Neural crest cell (in vitro differentiated cells): ENCODE data around the gene MGST2. TPM values are rescaled to one million over a fixed set of nuclear protein-coding genes. Genes with fewer than 3 reads are reported as not detected.

Experiments used
- DNase-seq: peaks from one replicate; pipeline ENCODE4 v3.0.0; 2021; ENCODE audit warnings: low read depth, mixed read lengths, low spot score
- H3K27ac Mint-ChIP-seq: one replicate; pipeline ENCODE4 v1.8.0; 2021; ENCODE audit warnings: mild to moderate bottlenecking, mixed read lengths; ENCODE audit not compliant: unreplicated experiment
- H3K27me3 Mint-ChIP-seq: 2 replicates; pipeline ENCODE4 v1.8.0; 2021; ENCODE audit warnings: low read depth, mild to moderate bottlenecking, mixed read lengths
- H3K36me3 Mint-ChIP-seq: 2 replicates; pipeline ENCODE4 v1.8.0; 2021; ENCODE audit warnings: low read depth, mild to moderate bottlenecking, mixed read lengths
- H3K4me1 Mint-ChIP-seq: 2 replicates; pipeline ENCODE4 v1.8.0; 2021; ENCODE audit warnings: mixed read lengths
- H3K4me3 Mint-ChIP-seq: one replicate; pipeline ENCODE4 v1.8.0; 2021; ENCODE audit warnings: mild to moderate bottlenecking, mixed read lengths
- H3K9me3 Mint-ChIP-seq: 2 replicates; pipeline ENCODE4 v1.8.0; 2021; ENCODE audit warnings: mixed read lengths
- long read RNA-seq: library from polyadenylated mRNA; unstranded; transcript quantifications from one replicate; pipeline ENCODE4 v2.0.0, GENCODE V29; 2020
- total RNA-seq: library from RNA; stranded (reverse); gene quantifications from 2 replicates; pipeline ENCODE4 v1.2.1, GENCODE V29; 2021
- TF ChIP-seq, protein P1 (sequence below): fragments of 200-600 bp; sonication (generic); conservative IDR thresholded peaks from 2 replicates; pipeline ENCODE4 v1.5.0; 2021; ENCODE audit warnings: antibody characterized with exemption, mild to moderate bottlenecking

The MGST2 gene
- 15.0 and 15.3 TPM in 2 replicates for total RNA-seq
- long read RNA-seq, transcript MGST2-201 (5 exons, 801 nt), result major isoform, 5 of 5 reads
- long read RNA-seq, partial matches to known transcripts, result 0 of 5 reads
- long read RNA-seq, other reads (novel, unspliced or antisense), result 0 of 5 reads

GRCh38 chr4:139665690-139666529 is at the start of gene MGST2:
TSS of gene MGST2 (plus strand) at chr4:139665819. CDS start at chr4:139666020, 201 bp downstream.
- H3K4me1 Mint-ChIP-seq, result peaks cover 20% of the 10 kb centered on the region
- no peaks in the 10 kb centered on the region for H3K36me3 Mint-ChIP-seq
- H3K27me3 Mint-ChIP-seq, result no peaks in the 10 kb centered on the region
- H3K4me3 Mint-ChIP-seq, result peak within 1 kb of the TSS; percentile 84
- peak within 1 kb of the TSS; percentile 90 for H3K27ac Mint-ChIP-seq
- peak; percentile 48 for DNase-seq
- H3K9me3 Mint-ChIP-seq, result no peaks in the 10 kb centered on the region
- TF ChIP-seq, protein P1, sequence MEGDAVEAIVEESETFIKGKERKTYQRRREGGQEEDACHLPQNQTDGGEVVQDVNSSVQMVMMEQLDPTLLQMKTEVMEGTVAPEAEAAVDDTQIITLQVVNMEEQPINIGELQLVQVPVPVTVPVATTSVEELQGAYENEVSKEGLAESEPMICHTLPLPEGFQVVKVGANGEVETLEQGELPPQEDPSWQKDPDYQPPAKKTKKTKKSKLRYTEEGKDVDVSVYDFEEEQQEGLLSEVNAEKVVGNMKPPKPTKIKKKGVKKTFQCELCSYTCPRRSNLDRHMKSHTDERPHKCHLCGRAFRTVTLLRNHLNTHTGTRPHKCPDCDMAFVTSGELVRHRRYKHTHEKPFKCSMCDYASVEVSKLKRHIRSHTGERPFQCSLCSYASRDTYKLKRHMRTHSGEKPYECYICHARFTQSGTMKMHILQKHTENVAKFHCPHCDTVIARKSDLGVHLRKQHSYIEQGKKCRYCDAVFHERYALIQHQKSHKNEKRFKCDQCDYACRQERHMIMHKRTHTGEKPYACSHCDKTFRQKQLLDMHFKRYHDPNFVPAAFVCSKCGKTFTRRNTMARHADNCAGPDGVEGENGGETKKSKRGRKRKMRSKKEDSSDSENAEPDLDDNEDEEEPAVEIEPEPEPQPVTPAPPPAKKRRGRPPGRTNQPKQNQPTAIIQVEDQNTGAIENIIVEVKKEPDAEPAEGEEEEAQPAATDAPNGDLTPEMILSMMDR, result no peak

DNA sequence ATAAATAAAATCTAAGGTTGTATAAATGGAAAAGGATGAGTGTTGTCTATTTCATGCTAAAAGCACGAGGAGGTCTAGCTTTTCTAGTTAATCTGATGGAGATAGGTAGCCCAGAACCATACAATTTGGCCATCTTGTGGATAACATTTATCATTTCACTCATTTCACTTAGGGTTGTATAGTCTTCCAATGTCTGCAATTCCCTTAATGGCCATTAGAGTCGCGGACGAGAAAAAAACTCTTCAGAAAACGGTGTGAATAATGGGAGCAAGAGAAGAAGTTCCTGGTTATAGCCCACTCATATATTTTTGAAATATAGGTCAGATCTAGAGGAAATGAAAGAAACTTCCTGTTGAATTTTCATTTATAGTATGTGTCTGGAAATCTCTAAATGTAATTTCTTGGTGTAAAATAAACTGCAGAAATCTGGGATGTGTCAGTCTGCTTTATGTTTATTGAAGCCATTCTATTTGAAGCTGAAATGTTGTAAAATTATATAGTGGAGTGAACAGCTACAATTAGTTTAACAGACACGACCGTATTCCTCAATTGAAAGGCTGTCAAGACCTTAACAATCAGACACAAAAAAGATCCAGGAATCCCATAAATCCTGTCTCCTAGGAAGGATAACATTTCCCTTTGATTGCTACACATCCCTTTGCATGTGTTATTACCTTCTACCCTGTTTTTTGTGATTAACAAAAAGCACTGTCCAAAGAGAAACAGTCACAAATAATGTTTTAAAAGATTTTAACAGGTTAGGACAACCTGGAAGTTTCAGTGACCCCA is 47.7 kb upstream of the MGST2 start:
- Mint-ChIP-seq H3K36me3 (no peaks in the 10 kb centered on the region), H3K4me1 (peaks cover 4% of the 10 kb centered on the region), H3K27me3 (no peaks in the 10 kb centered on the region), H3K27ac (no peak overlapping the region), H3K4me3 (no peak overlapping the region), H3K9me3 (peaks cover 3% of the 10 kb centered on the region)
- DNase-seq, result no peak
- TF ChIP-seq, protein P1, result peak; percentile 54

- Mint-ChIP-seq H3K36me3 (no peaks in the 10 kb centered on the region), H3K27ac (no peak overlapping the region), H3K4me3 (no peak overlapping the region), H3K4me1 (peaks cover 17% of the 10 kb centered on the region), H3K9me3 (peaks cover 3% of the 10 kb centered on the region), H3K27me3 (no peaks in the 10 kb centered on the region)
- DNase-seq, result no peak
- TF ChIP-seq, protein P1, result peak; percentile 67
Measured at GRCh38 chr4:139619644-139620043, 46.0 kb upstream of the MGST2 start.

DNA sequence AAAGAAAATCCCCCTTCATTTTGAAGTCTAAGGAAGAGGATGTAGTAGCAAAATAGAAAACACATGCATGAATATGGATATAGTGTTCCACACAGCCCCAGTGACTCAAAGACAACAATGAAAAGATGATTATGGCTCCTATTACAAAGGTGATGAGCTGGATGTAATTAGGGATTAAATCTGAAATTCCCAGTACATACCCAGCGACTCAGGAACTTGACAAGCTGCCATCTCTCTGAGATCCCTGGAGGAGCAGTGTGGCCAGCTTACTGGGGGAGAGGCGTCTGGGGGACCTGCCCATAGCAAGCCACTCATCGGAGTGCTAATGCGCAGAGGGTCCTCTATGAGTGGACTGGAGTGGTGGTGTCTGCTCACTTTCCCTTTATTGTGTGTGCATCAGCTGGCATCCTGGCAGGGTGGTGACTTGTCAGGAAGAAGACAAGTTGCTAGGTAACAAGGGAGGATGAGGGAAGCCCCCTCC is 42.7 kb upstream of the MGST2 start:
- Mint-ChIP-seq H3K27ac (no peak overlapping the region), H3K4me3 (peak overlapping the region; percentile 4), H3K4me1 (peaks cover 19% of the 10 kb centered on the region), H3K36me3 (no peaks in the 10 kb centered on the region), H3K27me3 (no peaks in the 10 kb centered on the region), H3K9me3 (no peaks in the 10 kb centered on the region)
- TF ChIP-seq, protein P1, result no peak
- DNase-seq, result no peak

DNA sequence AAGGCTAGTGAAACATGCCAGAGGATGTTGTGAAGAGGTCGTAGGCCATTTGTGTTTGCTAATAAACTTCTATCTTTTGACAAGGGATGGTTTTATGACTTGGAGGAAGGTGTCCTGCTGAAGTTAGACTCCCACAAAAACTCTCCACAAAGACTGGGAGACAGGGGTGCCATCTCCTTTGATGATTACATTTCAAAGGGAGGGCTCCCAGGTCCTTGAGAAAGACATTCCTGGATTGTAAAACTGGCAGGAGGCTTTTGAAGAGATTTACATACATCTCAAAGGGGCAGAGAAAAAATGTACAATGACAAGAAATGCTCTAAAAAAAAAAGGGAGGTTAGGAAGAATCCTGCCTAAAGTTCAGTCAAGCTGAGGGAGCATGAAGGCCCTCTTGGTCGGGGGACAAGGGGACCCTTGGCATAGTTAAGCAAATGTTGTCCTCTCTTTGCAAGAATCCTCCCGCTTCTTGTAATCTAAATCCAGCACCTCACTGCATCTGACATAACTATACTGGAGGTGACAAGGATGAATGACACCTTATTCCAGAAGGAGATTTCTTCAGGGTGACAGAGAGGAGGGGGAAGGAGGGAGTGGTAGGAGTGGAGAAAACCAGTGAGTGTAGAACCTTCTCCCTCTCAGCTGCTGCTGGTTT is 41.1 kb upstream of the MGST2 start:
- Mint-ChIP-seq H3K36me3 (no peaks in the 10 kb centered on the region), H3K9me3 (no peaks in the 10 kb centered on the region), H3K27ac (peak overlapping the region; percentile 8), H3K4me3 (no peak overlapping the region), H3K4me1 (peaks cover 27% of the 10 kb centered on the region), H3K27me3 (no peaks in the 10 kb centered on the region)
- TF ChIP-seq, protein P1, result no peak
- no peak for DNase-seq
